Stimulated activated naive CD8-positive, alpha-beta T cell treated with anti-CD3 and anti-CD28 coated beads, Interleukin-15, amount 100 ng/mL, for 72 hours (primary cell): ENCODE data around the gene TMPRSS4.

ENCODE experiments used
- ATAC-seq: fragments of 150-1000 bp; cut with Tn5 transposase; 2 replicates; pipeline ENCODE4 v1.10.0; 2021; ENCODE audit warnings: mild to moderate bottlenecking, moderate library complexity
- DNase-seq, 2 donors: peaks; one replicate each; pipeline ENCODE4 v3.0.0; 2021 to 2022
- H3K27ac Mint-ChIP-seq, 2 donors: one replicate each; pipeline ENCODE4 v1.8.0; 2022; ENCODE audit warnings: mild to moderate bottlenecking in 2 of 2, mixed read lengths in 2 of 2, moderate library complexity in 2 of 2
- H3K27me3 Mint-ChIP-seq: one replicate; pipeline ENCODE4 v1.8.0; 2022; ENCODE audit warnings: mixed read lengths
- H3K4me1 Mint-ChIP-seq: one replicate; pipeline ENCODE4 v1.8.0; 2022; ENCODE audit warnings: mild to moderate bottlenecking, mixed read lengths
- H3K4me3 Mint-ChIP-seq, 2 donors: one replicate each; pipeline ENCODE4 v1.8.0; 2022; ENCODE audit warnings: mild to moderate bottlenecking in 2 of 2, mixed read lengths in 2 of 2, moderate library complexity in 1 of 2
- H3K9me3 Mint-ChIP-seq, 2 donors: one replicate each; pipeline ENCODE4 v1.8.0; 2022; ENCODE audit warnings: mixed read lengths in 2 of 2

The TMPRSS4 gene

GRCh38 chr11:118155776-118156530 is 79.1 kb downstream of the TMPRSS4 start:
- Mint-ChIP-seq H3K4me3 (no peak overlapping the region), H3K4me1 (peaks cover 28% of the 10 kb centered on the region), H3K9me3 (no peaks in the 10 kb centered on the region), H3K27me3 (peaks cover 88% of the 10 kb centered on the region), H3K27ac (no peak overlapping the region)
- DNase-seq (no peak), ATAC-seq (no peak)

- Mint-ChIP-seq H3K4me3 (peak overlapping the region; percentile 20 to 62), H3K27ac (no peak overlapping the region), H3K4me1 (peaks cover 28% of the 10 kb centered on the region), H3K27me3 (peaks cover 81% of the 10 kb centered on the region), H3K9me3 (no peaks in the 10 kb centered on the region)
- peak; percentile 25 to 30 for DNase-seq
- peak; percentile 67 for ATAC-seq
These were observed 79.8 kb downstream of the TMPRSS4 start for GRCh38 chr11:118156531-118157185.

- peak overlapping the region in 1 of 2 donors; percentile 6 for H3K27ac Mint-ChIP-seq
- no peaks in the 10 kb centered on the region for H3K9me3 Mint-ChIP-seq
- peaks cover 74% of the 10 kb centered on the region for H3K27me3 Mint-ChIP-seq
- DNase-seq (no peak), ATAC-seq (no peak)
- H3K4me1 Mint-ChIP-seq: peaks cover 28% of the 10 kb centered on the region
- H3K4me3 Mint-ChIP-seq: no peak overlapping the region
These were observed 80.5 kb downstream of the TMPRSS4 start for GRCh38 chr11:118157186-118157895.

GRCh38 chr11:118161786-118162185 is 84.9 kb downstream of the TMPRSS4 start:
- H3K4me1 Mint-ChIP-seq: peaks cover 11% of the 10 kb centered on the region
- ATAC-seq (no peak), DNase-seq (no peak)
- peaks cover 30% of the 10 kb centered on the region for H3K27me3 Mint-ChIP-seq
- no peaks in the 10 kb centered on the region for H3K9me3 Mint-ChIP-seq
- H3K27ac Mint-ChIP-seq: peak overlapping the region in 1 of 2 donors; percentile 13
- H3K4me3 Mint-ChIP-seq: no peak overlapping the region

- no peak overlapping the region for H3K4me3 Mint-ChIP-seq
- H3K9me3 Mint-ChIP-seq: no peaks in the 10 kb centered on the region
- DNase-seq (no peak), ATAC-seq (no peak)
- H3K4me1 Mint-ChIP-seq: peaks cover under 1% of the 10 kb centered on the region
- no peak overlapping the region for H3K27ac Mint-ChIP-seq
- peaks cover 19% of the 10 kb centered on the region for H3K27me3 Mint-ChIP-seq
These were observed 86.0 kb downstream of the TMPRSS4 start for GRCh38 chr11:118162846-118163245.

GRCh38 chr11:118163494-118163893 is 86.6 kb downstream of the TMPRSS4 start:
- no peak for ATAC-seq
- H3K9me3 Mint-ChIP-seq: no peaks in the 10 kb centered on the region
- no peak for DNase-seq
- no peak overlapping the region for H3K27ac Mint-ChIP-seq
- peaks cover 13% of the 10 kb centered on the region for H3K27me3 Mint-ChIP-seq
- no peaks in the 10 kb centered on the region for H3K4me1 Mint-ChIP-seq
- H3K4me3 Mint-ChIP-seq: no peak overlapping the region

- Mint-ChIP-seq H3K9me3 (no peaks in the 10 kb centered on the region), H3K4me1 (no peaks in the 10 kb centered on the region), H3K4me3 (no peak overlapping the region), H3K27me3 (peaks cover 1% of the 10 kb centered on the region), H3K27ac (no peak overlapping the region)
- no peak for DNase-seq
- ATAC-seq: no peak
These were observed 88.0 kb downstream of the TMPRSS4 start for GRCh38 chr11:118164885-118165284.

GRCh38 chr11:118166641-118167040 is 89.8 kb downstream of the TMPRSS4 start:
- ATAC-seq: no peak
- H3K27ac Mint-ChIP-seq: no peak overlapping the region

GRCh38 chr11:118167253-118167652 is 90.4 kb downstream of the TMPRSS4 start:
- Mint-ChIP-seq H3K4me1 (no peaks in the 10 kb centered on the region), H3K27me3 (peaks cover 12% of the 10 kb centered on the region), H3K9me3 (no peaks in the 10 kb centered on the region), H3K4me3 (no peak overlapping the region), H3K27ac (no peak overlapping the region)
- ATAC-seq (no peak), DNase-seq (no peak)

More at GRCh38 chr11:118166641-118167040, 89.8 kb downstream of the TMPRSS4 start:
- H3K9me3 Mint-ChIP-seq: no peaks in the 10 kb centered on the region
- H3K27me3 Mint-ChIP-seq: peaks cover 12% of the 10 kb centered on the region
- no peak overlapping the region for H3K4me3 Mint-ChIP-seq
- no peak for DNase-seq
- H3K4me1 Mint-ChIP-seq: no peaks in the 10 kb centered on the region

- no peak for DNase-seq
- no peaks in the 10 kb centered on the region for H3K4me1 Mint-ChIP-seq
- no peaks in the 10 kb centered on the region for H3K9me3 Mint-ChIP-seq
- H3K27ac Mint-ChIP-seq: no peak overlapping the region
- H3K27me3 Mint-ChIP-seq: peaks cover 12% of the 10 kb centered on the region
- ATAC-seq: no peak
- no peak overlapping the region for H3K4me3 Mint-ChIP-seq
These were observed 91.0 kb downstream of the TMPRSS4 start for GRCh38 chr11:118167906-118168305.

- ATAC-seq: no peak
- peaks cover 12% of the 10 kb centered on the region for H3K27me3 Mint-ChIP-seq
- H3K4me1 Mint-ChIP-seq: no peaks in the 10 kb centered on the region
- no peak overlapping the region for H3K4me3 Mint-ChIP-seq
- no peak overlapping the region for H3K27ac Mint-ChIP-seq
- no peak for DNase-seq
- no peaks in the 10 kb centered on the region for H3K9me3 Mint-ChIP-seq
These were observed 91.4 kb downstream of the TMPRSS4 start for GRCh38 chr11:118168316-118168715.

GRCh38 chr11:118168751-118169150 is 91.9 kb downstream of the TMPRSS4 start:
- no peaks in the 10 kb centered on the region for H3K4me1 Mint-ChIP-seq
- H3K27ac Mint-ChIP-seq: no peak overlapping the region
- no peak for ATAC-seq
- DNase-seq: no peak
- H3K27me3 Mint-ChIP-seq: peaks cover 12% of the 10 kb centered on the region
- no peak overlapping the region for H3K4me3 Mint-ChIP-seq
- no peaks in the 10 kb centered on the region for H3K9me3 Mint-ChIP-seq

- no peak overlapping the region for H3K4me3 Mint-ChIP-seq
- no peaks in the 10 kb centered on the region for H3K9me3 Mint-ChIP-seq
- peaks cover 15% of the 10 kb centered on the region for H3K27me3 Mint-ChIP-seq
- DNase-seq (no peak), ATAC-seq (no peak)
- no peak overlapping the region for H3K27ac Mint-ChIP-seq
- no peaks in the 10 kb centered on the region for H3K4me1 Mint-ChIP-seq
These were observed 92.6 kb downstream of the TMPRSS4 start for GRCh38 chr11:118169300-118170140.

GRCh38 chr11:118170231-118170630 is 93.4 kb downstream of the TMPRSS4 start:
- H3K27ac Mint-ChIP-seq: no peak overlapping the region

GRCh38 chr11:118170882-118171268 is 94.0 kb downstream of the TMPRSS4 start:
- Mint-ChIP-seq H3K4me1 (no peaks in the 10 kb centered on the region), H3K9me3 (no peaks in the 10 kb centered on the region), H3K27ac (no peak overlapping the region), H3K27me3 (peaks cover 27% of the 10 kb centered on the region), H3K4me3 (no peak overlapping the region)
- ATAC-seq (no peak), DNase-seq (no peak)

More at GRCh38 chr11:118170231-118170630, 93.4 kb downstream of the TMPRSS4 start:
- ATAC-seq (no peak), DNase-seq (no peak)
- H3K4me1 Mint-ChIP-seq: no peaks in the 10 kb centered on the region
- H3K9me3 Mint-ChIP-seq: no peaks in the 10 kb centered on the region
- H3K27me3 Mint-ChIP-seq: peaks cover 21% of the 10 kb centered on the region
- H3K4me3 Mint-ChIP-seq: no peak overlapping the region
